Stimulated activated CD4-positive, alpha-beta T cell treated with anti-CD3 and anti-CD28 coated beads, Interleukin-2, amount 100 ng/mL, for 24 hours (primary cell): ENCODE results near the gene UNC5B.

Experiments
- DNase-seq, 2 donors: peaks; one replicate each; pipeline ENCODE4 v3.0.0-alpha.2; 2020

The UNC5B gene

GRCh38 chr10:71348850-71349249, 136.5 kb downstream of the UNC5B start:
- DNase-seq = no peak

- DNase-seq = no peak
Observed at GRCh38 chr10:71349406-71349805, 137.0 kb downstream of the UNC5B start.

GRCh38 chr10:71351087-71351486, 138.7 kb downstream of the UNC5B start:
- DNase-seq = no peak

- no peak for DNase-seq
Observed at GRCh38 chr10:71351628-71352319, 139.4 kb downstream of the UNC5B start.
